WTC11 (cell line): ENCODE results near the gene AGER. TPM values are rescaled to one million over a fixed set of nuclear protein-coding genes. Genes with fewer than 3 reads are reported as not detected.

ENCODE experiments used
- ATAC-seq: fragments of 200-7000 bp; cut with Tn5 transposase; 2 replicates; pipeline ENCODE4 v1.10.0; 2021; ENCODE audit warnings: mild to moderate bottlenecking, moderate library complexity
- CTCF ChIA-PET: fragments of 300-600 bp; sonication (Branson Sonifier 250); formaldehyde crosslinking; loops from one replicate; lab custom pipeline; 2021; ENCODE audit warnings: antibody characterized with exemption; lab: Charles Lee
- POLR2A ChIA-PET: fragments of 350-600 bp; sonication (Branson Sonifier 250); formaldehyde crosslinking; loops from one replicate; lab custom pipeline; 2021; ENCODE audit warnings: antibody characterized with exemption; lab: Charles Lee
- DNase-seq: peaks from one replicate; pipeline ENCODE4 v3.0.0; 2021; ENCODE audit warnings: low spot score
- H3K27ac Mint-ChIP-seq: 2 replicates; pipeline ENCODE4 v1.8.0; 2021; ENCODE audit warnings: mixed read lengths
- H3K27me3 Mint-ChIP-seq: 2 replicates; pipeline ENCODE4 v1.8.0; 2021; ENCODE audit warnings: low read depth, mild to moderate bottlenecking, moderate library complexity, mixed read lengths
- H3K36me3 Mint-ChIP-seq: 2 replicates; pipeline ENCODE4 v1.8.0; 2021; ENCODE audit warnings: mixed read lengths
- H3K4me1 Mint-ChIP-seq: 2 replicates; pipeline ENCODE4 v1.8.0; 2022; ENCODE audit warnings: mixed read lengths
- H3K4me3 Mint-ChIP-seq: 2 replicates; pipeline ENCODE4 v1.8.0; 2021; ENCODE audit warnings: mild to moderate bottlenecking, moderate library complexity, mixed read lengths
- H3K9me3 Mint-ChIP-seq: 2 replicates; pipeline ENCODE4 v1.8.0; 2021; ENCODE audit warnings: mixed read lengths
- FOXK1 ChIP-seq: sonication (generic); formaldehyde crosslinking; IDR thresholded peaks from 2 replicates; pipeline ENCODE4 v1.8.0; 2022; ENCODE audit warnings: mild to moderate bottlenecking, moderate library complexity, missing genetic modification reagents
- FOXP1 ChIP-seq: sonication (generic); formaldehyde crosslinking; IDR thresholded peaks from 2 replicates; pipeline ENCODE4 v1.8.0; 2022; ENCODE audit warnings: missing genetic modification reagents, mild to moderate bottlenecking, moderate library complexity, borderline replicate concordance
- ZBTB21 ChIP-seq: sonication (generic); formaldehyde crosslinking; IDR thresholded peaks from 2 replicates; pipeline ENCODE4 v1.8.1; 2023; ENCODE audit warnings: mild to moderate bottlenecking, missing genetic modification reagents, borderline replicate concordance
- total RNA-seq: library from RNA; stranded (reverse); gene quantifications from 3 replicates; pipeline ENCODE4 v1.2.3, GENCODE V29; 2021
- TF ChIP-seq, protein P1 (sequence below): sonication (generic); formaldehyde crosslinking; IDR thresholded peaks from 2 replicates; pipeline ENCODE4 v1.8.0; 2022; ENCODE audit warnings: missing genetic modification reagents
- TF ChIP-seq, protein P2 (sequence below): fragments of 250-450 bp; sonication (Bioruptor Pico); IDR thresholded peaks from 2 replicates; pipeline ENCODE4 v1.9.0; 2021; ENCODE audit warnings: mild to moderate bottlenecking, borderline replicate concordance

The AGER gene
- total RNA-seq, 1 experiment from 2014 or later, result 18.1 TPM

DNA sequence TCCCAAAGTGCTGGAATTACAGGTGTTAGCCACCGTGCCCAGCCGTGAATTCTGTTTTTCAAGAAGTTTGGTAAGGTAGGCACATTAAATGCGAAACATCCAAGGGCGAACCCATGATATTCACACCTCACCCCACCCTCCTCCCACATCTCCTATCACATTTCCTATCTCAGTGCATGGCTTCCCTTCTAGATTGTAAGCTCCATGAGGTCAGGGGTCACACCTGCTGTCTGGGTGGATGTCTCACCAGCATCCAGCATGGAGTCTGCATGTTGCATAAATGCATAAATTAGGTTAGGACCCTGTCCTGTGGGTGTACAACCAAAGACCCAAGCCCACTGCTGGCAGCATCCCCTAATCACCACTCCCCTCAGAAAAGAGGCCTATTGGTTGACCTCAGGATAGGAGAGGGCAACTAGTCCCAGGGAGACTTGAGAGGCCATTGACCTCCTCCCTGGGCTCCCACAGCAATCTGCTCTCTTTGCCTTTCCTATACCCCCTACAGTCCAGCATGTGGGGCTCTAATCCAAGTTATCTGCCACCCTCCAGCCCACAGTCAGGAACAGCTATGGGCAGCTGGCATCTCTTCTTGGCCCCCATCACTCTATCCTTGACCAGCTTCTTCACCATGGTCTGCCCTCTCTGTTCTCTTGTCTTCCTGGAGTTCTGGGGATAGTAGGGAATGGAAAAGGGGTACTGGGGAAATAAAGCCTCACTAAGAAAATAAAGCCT lies 36.5 kb downstream of the AGER start:
- CTCF ChIA-PET, result interaction anchor here (1.3 to 2.9 kb wide), 5 partner anchors 9 to 691 kb away, joined by 4 to 38 read pairs (median 11); partner anchors contain the start of genes ATF6B, FKBPL and TAP2
- H3K9me3 Mint-ChIP-seq, result no peaks in the 10 kb centered on the region

DNA sequence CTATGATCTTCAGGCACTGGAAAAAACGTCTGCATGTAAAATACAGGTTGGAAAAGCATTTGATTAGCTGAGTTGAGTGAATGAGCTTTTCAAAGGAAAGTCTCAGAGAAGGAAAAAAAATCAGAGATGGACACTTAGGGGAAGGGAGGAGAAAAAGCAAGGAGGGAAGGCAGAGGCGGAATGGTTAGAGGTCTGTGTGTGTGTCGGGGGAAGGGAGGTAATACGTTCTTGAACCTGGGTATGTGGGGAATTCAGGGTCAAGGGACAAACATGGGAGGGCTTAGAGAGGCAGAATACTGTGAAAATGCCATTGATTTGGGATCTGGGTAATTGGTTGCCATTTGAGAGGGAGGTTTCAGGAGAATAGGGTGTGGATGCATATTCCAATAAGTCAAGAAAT lies 37.4 kb downstream of the AGER start:
- Mint-ChIP-seq H3K36me3 (no peaks in the 10 kb centered on the region), H3K9me3 (no peaks in the 10 kb centered on the region), H3K27ac (peak overlapping the region; percentile 3; the same call in 1 of the 2 replicates), H3K4me3 (no peak overlapping the region; the same call in 1 of the 2 replicates), H3K27me3 (peaks cover 51% of the 10 kb centered on the region), H3K4me1 (peaks cover 40% of the 10 kb centered on the region)
- CTCF ChIA-PET, result interaction anchor here (0.9 to 1.1 kb wide), 2 partner anchors 15 to 16 kb away, joined by 3 read pairs; partner anchors contain the start of gene FKBPL
- no peak for ATAC-seq
- POLR2A ChIA-PET, result interaction anchor here (0.6 to 1.5 kb wide), 4 partner anchors 18 to 99 kb away, joined by 3 to 6 read pairs (median 4); partner anchors contain the start of gene ATF6B
- TF ChIP-seq, protein P1, sequence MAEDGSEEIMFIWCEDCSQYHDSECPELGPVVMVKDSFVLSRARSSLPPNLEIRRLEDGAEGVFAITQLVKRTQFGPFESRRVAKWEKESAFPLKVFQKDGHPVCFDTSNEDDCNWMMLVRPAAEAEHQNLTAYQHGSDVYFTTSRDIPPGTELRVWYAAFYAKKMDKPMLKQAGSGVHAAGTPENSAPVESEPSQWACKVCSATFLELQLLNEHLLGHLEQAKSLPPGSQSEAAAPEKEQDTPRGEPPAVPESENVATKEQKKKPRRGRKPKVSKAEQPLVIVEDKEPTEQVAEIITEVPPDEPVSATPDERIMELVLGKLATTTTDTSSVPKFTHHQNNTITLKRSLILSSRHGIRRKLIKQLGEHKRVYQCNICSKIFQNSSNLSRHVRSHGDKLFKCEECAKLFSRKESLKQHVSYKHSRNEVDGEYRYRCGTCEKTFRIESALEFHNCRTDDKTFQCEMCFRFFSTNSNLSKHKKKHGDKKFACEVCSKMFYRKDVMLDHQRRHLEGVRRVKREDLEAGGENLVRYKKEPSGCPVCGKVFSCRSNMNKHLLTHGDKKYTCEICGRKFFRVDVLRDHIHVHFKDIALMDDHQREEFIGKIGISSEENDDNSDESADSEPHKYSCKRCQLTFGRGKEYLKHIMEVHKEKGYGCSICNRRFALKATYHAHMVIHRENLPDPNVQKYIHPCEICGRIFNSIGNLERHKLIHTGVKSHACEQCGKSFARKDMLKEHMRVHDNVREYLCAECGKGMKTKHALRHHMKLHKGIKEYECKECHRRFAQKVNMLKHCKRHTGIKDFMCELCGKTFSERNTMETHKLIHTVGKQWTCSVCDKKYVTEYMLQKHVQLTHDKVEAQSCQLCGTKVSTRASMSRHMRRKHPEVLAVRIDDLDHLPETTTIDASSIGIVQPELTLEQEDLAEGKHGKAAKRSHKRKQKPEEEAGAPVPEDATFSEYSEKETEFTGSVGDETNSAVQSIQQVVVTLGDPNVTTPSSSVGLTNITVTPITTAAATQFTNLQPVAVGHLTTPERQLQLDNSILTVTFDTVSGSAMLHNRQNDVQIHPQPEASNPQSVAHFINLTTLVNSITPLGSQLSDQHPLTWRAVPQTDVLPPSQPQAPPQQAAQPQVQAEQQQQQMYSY (CRISPR knock-in tag), result peak; percentile 55
- TF ChIP-seq, protein P2, sequence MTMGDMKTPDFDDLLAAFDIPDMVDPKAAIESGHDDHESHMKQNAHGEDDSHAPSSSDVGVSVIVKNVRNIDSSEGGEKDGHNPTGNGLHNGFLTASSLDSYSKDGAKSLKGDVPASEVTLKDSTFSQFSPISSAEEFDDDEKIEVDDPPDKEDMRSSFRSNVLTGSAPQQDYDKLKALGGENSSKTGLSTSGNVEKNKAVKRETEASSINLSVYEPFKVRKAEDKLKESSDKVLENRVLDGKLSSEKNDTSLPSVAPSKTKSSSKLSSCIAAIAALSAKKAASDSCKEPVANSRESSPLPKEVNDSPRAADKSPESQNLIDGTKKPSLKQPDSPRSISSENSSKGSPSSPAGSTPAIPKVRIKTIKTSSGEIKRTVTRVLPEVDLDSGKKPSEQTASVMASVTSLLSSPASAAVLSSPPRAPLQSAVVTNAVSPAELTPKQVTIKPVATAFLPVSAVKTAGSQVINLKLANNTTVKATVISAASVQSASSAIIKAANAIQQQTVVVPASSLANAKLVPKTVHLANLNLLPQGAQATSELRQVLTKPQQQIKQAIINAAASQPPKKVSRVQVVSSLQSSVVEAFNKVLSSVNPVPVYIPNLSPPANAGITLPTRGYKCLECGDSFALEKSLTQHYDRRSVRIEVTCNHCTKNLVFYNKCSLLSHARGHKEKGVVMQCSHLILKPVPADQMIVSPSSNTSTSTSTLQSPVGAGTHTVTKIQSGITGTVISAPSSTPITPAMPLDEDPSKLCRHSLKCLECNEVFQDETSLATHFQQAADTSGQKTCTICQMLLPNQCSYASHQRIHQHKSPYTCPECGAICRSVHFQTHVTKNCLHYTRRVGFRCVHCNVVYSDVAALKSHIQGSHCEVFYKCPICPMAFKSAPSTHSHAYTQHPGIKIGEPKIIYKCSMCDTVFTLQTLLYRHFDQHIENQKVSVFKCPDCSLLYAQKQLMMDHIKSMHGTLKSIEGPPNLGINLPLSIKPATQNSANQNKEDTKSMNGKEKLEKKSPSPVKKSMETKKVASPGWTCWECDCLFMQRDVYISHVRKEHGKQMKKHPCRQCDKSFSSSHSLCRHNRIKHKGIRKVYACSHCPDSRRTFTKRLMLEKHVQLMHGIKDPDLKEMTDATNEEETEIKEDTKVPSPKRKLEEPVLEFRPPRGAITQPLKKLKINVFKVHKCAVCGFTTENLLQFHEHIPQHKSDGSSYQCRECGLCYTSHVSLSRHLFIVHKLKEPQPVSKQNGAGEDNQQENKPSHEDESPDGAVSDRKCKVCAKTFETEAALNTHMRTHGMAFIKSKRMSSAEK, result no peak
- DNase-seq, result no peak

More for the DNA sequence above, 36.5 kb downstream of the AGER start:
- ATAC-seq (no peak), DNase-seq (no peak)
- Mint-ChIP-seq H3K4me3 (peak overlapping the region; percentile 95), H3K27me3 (peaks cover 59% of the 10 kb centered on the region), H3K4me1 (peaks cover 46% of the 10 kb centered on the region), H3K36me3 (no peaks in the 10 kb centered on the region), H3K27ac (peak overlapping the region; percentile 12; the same call in 1 of the 2 replicates)
- POLR2A ChIA-PET, result no interaction called here
- TF ChIP-seq FOXK1 (CRISPR knock-in tag) (no peak), FOXP1 (no peak), ZBTB21 (CRISPR knock-in tag) (no peak)
- TF ChIP-seq, protein P1 (CRISPR knock-in tag), result no peak
- TF ChIP-seq, protein P2, result no peak
